ENCODE measurements around the gene SPATA31D4.
"Not testable (repeated sequence)": the region's sequence is repeated elsewhere in the genome, so short reads cannot be mapped to it uniquely, and the experiment has no call there.

SPATA31D4 gene

GRCh38 chr9:81928305-81928704, at the start of gene SPATA31D4:
SPATA31D4 (plus strand) TSS chr9:81928428; CDS start chr9:81928514, 86 bp downstream.
- DNase-seq (ENCODE audit: low spot score): not testable (repeated sequence)

- DNase-seq (ENCODE audit: low spot score): no peak
These were observed 49.7 kb upstream of the SPATA31D4 start for GRCh38 chr9:81878530-81878929.

GRCh38 chr9:81879501-81879916, 48.7 kb upstream of the SPATA31D4 start:
- DNase-seq (ENCODE audit: low spot score): no peak

- DNase-seq (ENCODE audit: low spot score): no peak
These were observed 42.6 kb upstream of the SPATA31D4 start for GRCh38 chr9:81885602-81886001.

GRCh38 chr9:81886665-81887064, 41.6 kb upstream of the SPATA31D4 start:
- DNase-seq (ENCODE audit: low spot score): no peak

- DNase-seq (ENCODE audit: low spot score): no peak
These were observed 38.1 kb upstream of the SPATA31D4 start for GRCh38 chr9:81890104-81890503.

- no peak for DNase-seq (ENCODE audit: low spot score)
These were observed 35.8 kb upstream of the SPATA31D4 start for GRCh38 chr9:81892440-81892839.

GRCh38 chr9:81893929-81894328, 34.3 kb upstream of the SPATA31D4 start:
- no peak for DNase-seq (ENCODE audit: low spot score)

GRCh38 chr9:81894891-81895290, 33.3 kb upstream of the SPATA31D4 start:
- DNase-seq (ENCODE audit: low spot score): no peak

GRCh38 chr9:81896070-81896469, 32.2 kb upstream of the SPATA31D4 start:
- no peak for DNase-seq (ENCODE audit: low spot score)

GRCh38 chr9:81898851-81899250, 29.4 kb upstream of the SPATA31D4 start:
- no peak for DNase-seq (ENCODE audit: low spot score)

GRCh38 chr9:81902196-81902595, 26.0 kb upstream of the SPATA31D4 start:
- no peak for DNase-seq (ENCODE audit: low spot score)

GRCh38 chr9:81902626-81903025, 25.6 kb upstream of the SPATA31D4 start:
- DNase-seq (ENCODE audit: low spot score): no peak

GRCh38 chr9:81906671-81907070, 21.6 kb upstream of the SPATA31D4 start:
- no peak for DNase-seq (ENCODE audit: low spot score)

GRCh38 chr9:81912135-81912534, 16.1 kb upstream of the SPATA31D4 start:
- DNase-seq (ENCODE audit: low spot score): no peak

- DNase-seq (ENCODE audit: low spot score): no peak
These were observed 12.3 kb upstream of the SPATA31D4 start for GRCh38 chr9:81915801-81916505.

- DNase-seq (ENCODE audit: low spot score): not testable (repeated sequence)
These were observed 9.7 kb upstream of the SPATA31D4 start for GRCh38 chr9:81918507-81918906.

- DNase-seq (ENCODE audit: low spot score): not testable (repeated sequence)
These were observed 1.9 kb downstream of the SPATA31D4 start for GRCh38 chr9:81930147-81930546.

- not testable (repeated sequence) for DNase-seq (ENCODE audit: low spot score)
These were observed 5.3 kb downstream of the SPATA31D4 start for GRCh38 chr9:81933547-81933946.

- not testable (repeated sequence) for DNase-seq (ENCODE audit: low spot score)
These were observed 15.2 kb downstream of the SPATA31D4 start, which contains the start of gene SPATA31D3 for GRCh38 chr9:81943393-81943792. SPATA31D3 (plus strand) TSS chr9:81943500; CDS start chr9:81943586, 86 bp downstream.

GRCh38 chr9:81948650-81949049, 20.4 kb downstream of the SPATA31D4 start:
- not testable (repeated sequence) for DNase-seq (ENCODE audit: low spot score)

GRCh38 chr9:81953096-81953495, 24.9 kb downstream of the SPATA31D4 start:
- DNase-seq (ENCODE audit: low spot score): no peak

- no peak for DNase-seq (ENCODE audit: low spot score)
These were observed 27.4 kb downstream of the SPATA31D4 start for GRCh38 chr9:81955625-81956024.
